Endometrial microvascular endothelial cells (primary cell): ENCODE measurements around the gene FAM181A. TPM values are rescaled to one million over a fixed set of nuclear protein-coding genes. Genes with fewer than 3 reads are reported as not detected.

Source experiments
- in situ Hi-C: cut with HindIII; loops from 2 replicates; pipeline ENCODE4 v1.10.0; 2017; ENCODE audit warnings: low sequenced_read_pairs, low pct_unique_long_range_greater_than_20kb; ENCODE audit errors: inconsistent ontology term
- total RNA-seq: library from RNA; depleted of rRNA; stranded (reverse); fragments of >200 nt; gene quantifications from one replicate; pipeline ENCODE4 v1.2.3, GENCODE V29; 2015; ENCODE audit errors: inconsistent ontology term

FAM181A gene
- total RNA-seq, 1 donor from 2014 or later: not detected

DNA sequence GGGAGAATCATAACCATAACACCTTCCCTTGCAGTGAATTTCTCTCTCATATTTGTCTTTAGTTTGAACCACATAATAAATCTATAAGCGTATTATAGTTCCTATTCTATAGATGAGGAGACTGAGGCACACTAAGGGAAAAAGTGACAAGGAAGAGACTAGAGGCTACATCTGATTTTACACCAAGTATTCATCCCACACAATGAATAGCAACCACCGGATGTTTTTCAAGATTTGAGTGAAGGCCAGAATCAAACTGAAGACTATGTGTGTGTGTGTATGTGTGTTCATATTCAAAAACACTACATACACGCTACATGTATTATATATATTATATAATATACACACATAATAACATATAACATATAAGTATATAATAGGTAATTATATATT lies 44.5 kb downstream of the FAM181A start:
- in situ Hi-C loops: no loop called here

- in situ Hi-C loops: no loop called here
These were observed 45.6 kb downstream of the FAM181A start for GRCh38 chr14:93972618-93973205.

DNA sequence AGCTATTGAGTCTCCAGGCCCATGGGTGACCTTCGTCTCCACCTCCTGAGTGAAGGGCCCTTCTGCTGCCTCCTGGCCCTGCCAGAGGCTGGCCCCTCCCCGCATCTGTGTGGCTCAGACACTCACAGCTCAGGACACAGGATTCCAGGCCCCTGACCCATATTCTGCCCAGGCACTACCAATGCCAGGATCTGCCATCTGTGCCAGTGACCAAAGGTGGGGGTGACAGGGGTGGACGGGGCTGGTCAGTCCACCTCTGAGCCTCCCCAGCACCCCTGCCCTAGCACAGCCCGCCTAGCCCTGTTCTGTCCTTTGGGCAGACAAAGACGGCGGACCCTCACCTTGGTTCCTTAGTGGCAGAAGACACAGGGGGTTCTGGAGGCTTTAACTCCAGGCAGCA lies 46.5 kb downstream of the FAM181A start:
- in situ Hi-C loops: no loop called here

DNA sequence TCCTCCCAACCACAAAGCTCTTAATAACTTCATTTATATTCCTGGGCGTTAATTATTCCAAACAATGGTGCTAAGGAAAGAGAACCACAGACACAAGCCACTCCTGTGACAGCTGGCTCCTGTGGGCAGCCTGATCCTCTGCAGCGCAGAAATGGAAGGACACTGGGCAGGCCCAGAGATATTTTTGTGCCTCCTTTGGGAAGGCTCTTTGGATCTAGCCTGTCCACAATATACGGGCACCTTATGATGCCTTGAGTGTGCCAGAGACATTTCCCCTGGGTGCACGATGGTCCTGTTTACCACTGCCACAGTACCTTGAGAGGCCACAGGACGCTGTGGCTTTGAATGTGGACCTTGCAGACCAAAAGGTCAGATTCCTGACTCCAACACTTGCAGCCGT lies 47.2 kb downstream of the FAM181A start:
- in situ Hi-C loops: no loop called here

DNA sequence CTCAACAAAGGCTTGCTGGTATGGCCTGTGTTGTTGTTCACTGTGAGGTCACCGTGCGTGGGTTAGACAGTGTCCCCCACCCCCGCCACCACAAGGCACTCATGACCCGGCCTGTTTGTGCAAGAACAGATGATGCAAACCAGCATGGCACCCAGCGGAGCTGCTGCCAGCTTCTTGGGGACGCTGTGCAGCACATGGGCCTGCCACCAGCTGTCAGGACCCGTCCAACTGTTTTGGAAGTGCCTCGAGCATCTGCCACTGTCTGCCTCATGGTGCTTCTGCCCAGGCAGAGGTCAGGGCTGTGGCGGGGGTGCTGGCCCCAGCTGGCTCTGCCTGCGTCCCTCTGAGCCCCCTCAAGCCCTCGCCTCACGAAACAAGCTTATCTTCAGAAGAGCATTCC lies 47.7 kb downstream of the FAM181A start:
- in situ Hi-C loops: no loop called here

GRCh38 chr14:93975791-93976476 lies 48.8 kb downstream of the FAM181A start:
- in situ Hi-C loops: no loop called here

- in situ Hi-C loops: no loop called here
These were observed 49.4 kb downstream of the FAM181A start, which contains the start of gene ASB2 for GRCh38 chr14:93976477-93977057. Gene ASB2 (minus strand): TSS chr14:93976570. CDS start chr14:93964539, 12,031 bp downstream.

DNA sequence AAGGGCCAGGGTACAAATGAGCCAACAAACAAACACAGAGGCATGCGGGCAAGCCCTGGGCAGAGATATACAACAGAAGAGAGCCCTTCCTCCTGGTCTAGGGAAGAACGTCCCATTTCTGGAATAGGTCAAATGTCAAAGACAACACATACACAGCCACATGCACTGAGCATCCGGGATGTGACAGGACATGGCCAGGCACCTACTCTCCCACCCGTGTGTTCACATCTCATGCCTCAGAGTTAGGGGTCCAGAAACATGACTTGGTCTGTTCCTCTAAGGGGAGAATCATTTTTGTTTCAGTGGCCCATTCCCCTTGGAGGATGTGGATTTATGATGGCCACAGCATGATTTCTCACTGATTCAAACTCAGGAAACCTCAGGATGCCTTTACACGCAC lies 50.0 kb downstream of the FAM181A start:
- in situ Hi-C loops: no loop called here

GRCh38 chr14:93977790-93978581 lies 50.8 kb downstream of the FAM181A start:
- in situ Hi-C loops: no loop called here

- in situ Hi-C loops: no loop called here
These were observed 51.6 kb downstream of the FAM181A start for GRCh38 chr14:93978735-93979134.

Other genes with a start within 250 kb of the FAM181A start
- not detected for gene PRIMA1, start 138.9 kb upstream of the FAM181A start, total RNA-seq
- gene ASB2, start 49.2 kb downstream of the FAM181A start, total RNA-seq: not detected
- not detected for gene CCDC197, start 70.0 kb downstream of the FAM181A start, total RNA-seq
- gene OTUB2, start 99.0 kb downstream of the FAM181A start, total RNA-seq: 3.1 TPM
- 110 TPM for gene DDX24, start 153.9 kb downstream of the FAM181A start, total RNA-seq
- gene IFI27L1, start 154.0 kb downstream of the FAM181A start, total RNA-seq: 23.3 TPM
- gene IFI27, start 183.4 kb downstream of the FAM181A start, total RNA-seq: 1,781 TPM
- 82.9 TPM for gene IFI27L2, start 202.3 kb downstream of the FAM181A start, total RNA-seq
- gene PPP4R4, start 247.0 kb downstream of the FAM181A start, total RNA-seq: not detected